Osteocyte (in vitro differentiated cells): Measurements from ENCODE around the gene SGK1. TPM values are rescaled to one million over a fixed set of nuclear protein-coding genes. Genes with fewer than 3 reads are reported as not detected.

ENCODE experiments used
- DNase-seq: peaks from one replicate; pipeline ENCODE4 v3.0.0; 2021; ENCODE audit warnings: mixed read lengths; ENCODE audit not compliant: unreplicated experiment; ENCODE audit errors: extremely low spot score
- H3K27ac Mint-ChIP-seq: one replicate; pipeline ENCODE4 v1.8.0; 2021; ENCODE audit warnings: mild to moderate bottlenecking, mixed read lengths; ENCODE audit not compliant: unreplicated experiment
- H3K27me3 Mint-ChIP-seq: one replicate; pipeline ENCODE4 v1.8.0; 2021; ENCODE audit warnings: mixed read lengths; ENCODE audit not compliant: unreplicated experiment
- H3K36me3 Mint-ChIP-seq: one replicate; pipeline ENCODE4 v1.8.0; 2021; ENCODE audit warnings: mixed read lengths; ENCODE audit not compliant: unreplicated experiment
- H3K4me1 Mint-ChIP-seq: one replicate; pipeline ENCODE4 v1.8.0; 2021; ENCODE audit warnings: mixed read lengths; ENCODE audit not compliant: unreplicated experiment
- H3K4me3 Mint-ChIP-seq: one replicate; pipeline ENCODE4 v1.8.0; 2021; ENCODE audit warnings: mild to moderate bottlenecking, moderate library complexity, mixed read lengths; ENCODE audit not compliant: unreplicated experiment
- H3K9me3 Mint-ChIP-seq: one replicate; pipeline ENCODE4 v1.8.0; 2021; ENCODE audit warnings: mixed read lengths; ENCODE audit not compliant: unreplicated experiment
- CTCF ChIP-seq: fragments of 200-600 bp; sonication (generic); IDR thresholded peaks from 2 replicates; pipeline ENCODE4 v1.5.0; 2021; ENCODE audit warnings: antibody characterized with exemption, mild to moderate bottlenecking, moderate library complexity
- total RNA-seq: library from RNA; stranded (reverse); gene quantifications from 2 replicates; pipeline ENCODE4 v1.2.1, GENCODE V29; 2021

Gene SGK1
- total RNA-seq, 1 donor from 2014 or later = 448 TPM

GRCh38 chr6:134168590-134169208, 149.2 kb downstream of the SGK1 start:
- Mint-ChIP-seq H3K4me3 (peak overlapping the region; percentile 98), H3K27me3 (no peaks in the 10 kb centered on the region), H3K9me3 (no peaks in the 10 kb centered on the region), H3K27ac (peak overlapping the region; percentile 68), H3K4me1 (peaks cover 44% of the 10 kb centered on the region), H3K36me3 (peaks cover 55% of the 10 kb centered on the region)
- TF ChIP-seq CTCF = no peak
- no peak for DNase-seq

- Mint-ChIP-seq H3K27me3 (no peaks in the 10 kb centered on the region), H3K36me3 (peaks cover 35% of the 10 kb centered on the region), H3K27ac (peak overlapping the region; percentile 62), H3K9me3 (no peaks in the 10 kb centered on the region), H3K4me3 (no peak overlapping the region), H3K4me1 (peaks cover 32% of the 10 kb centered on the region)
- no peak for DNase-seq
- no peak for TF ChIP-seq CTCF
These were observed 151.2 kb downstream of the SGK1 start for GRCh38 chr6:134166511-134167261.

- Mint-ChIP-seq H3K27me3 (no peaks in the 10 kb centered on the region), H3K4me1 (peaks cover 30% of the 10 kb centered on the region), H3K4me3 (no peak overlapping the region), H3K27ac (peak overlapping the region; percentile 62), H3K36me3 (peaks cover 25% of the 10 kb centered on the region), H3K9me3 (no peaks in the 10 kb centered on the region)
- no peak for TF ChIP-seq CTCF
- no peak for DNase-seq
These were observed 152.2 kb downstream of the SGK1 start for GRCh38 chr6:134165561-134166201.

- Mint-ChIP-seq H3K4me3 (no peak overlapping the region), H3K27me3 (no peaks in the 10 kb centered on the region), H3K36me3 (peaks cover 12% of the 10 kb centered on the region), H3K27ac (no peak overlapping the region), H3K4me1 (peaks cover 23% of the 10 kb centered on the region), H3K9me3 (no peaks in the 10 kb centered on the region)
- TF ChIP-seq CTCF = no peak
- no peak for DNase-seq
These were observed 153.6 kb downstream of the SGK1 start for GRCh38 chr6:134164300-134164699.

- Mint-ChIP-seq H3K4me3 (no peak overlapping the region), H3K36me3 (peaks cover under 1% of the 10 kb centered on the region)
These were observed 155.0 kb downstream of the SGK1 start for GRCh38 chr6:134162932-134163331.

More at GRCh38 chr6:134162932-134163331, 155.0 kb downstream of the SGK1 start:
- TF ChIP-seq CTCF = no peak
- H3K4me1 Mint-ChIP-seq = peaks cover 14% of the 10 kb centered on the region
- no peaks in the 10 kb centered on the region for H3K27me3 Mint-ChIP-seq
- no peak overlapping the region for H3K27ac Mint-ChIP-seq
- no peaks in the 10 kb centered on the region for H3K9me3 Mint-ChIP-seq
- DNase-seq = no peak
